Measurements from ENCODE around the gene MBD1. TPM values are rescaled to one million over a fixed set of nuclear protein-coding genes. Genes with fewer than 3 reads are reported as not detected.
"Not testable (repeated sequence)": the region's sequence is repeated elsewhere in the genome, so short reads cannot be mapped to it uniquely, and the experiment has no call there.

Gene MBD1
- total RNA-seq, 1 donor from 2014 or later: 91.7 TPM

- H3K27ac Mint-ChIP-seq; DNase-seq; H3K4me1 Mint-ChIP-seq; intact Hi-C loops (cut with micrococcal nuclease); H3K36me3 Mint-ChIP-seq (ENCODE audit: low read depth); H3K9me3 Mint-ChIP-seq; H3K4me3 Mint-ChIP-seq: not testable (repeated sequence)
- H3K27me3 Mint-ChIP-seq: peaks cover 30% of the 10 kb centered on the region
These were observed 61.1 kb downstream of the MBD1 start for GRCh38 chr18:50220249-50220648.

Other genes with a start within 250 kb of the MBD1 start
- 0.07 and 0.14 TPM in 2 replicates for gene MYO5B, start 86.4 kb downstream of the MBD1 start, total RNA-seq
- gene CFAP53, start 15.0 kb downstream of the MBD1 start, total RNA-seq: 0.38 and 0.63 TPM in 2 replicates
- gene CXXC1, start 6.2 kb upstream of the MBD1 start, total RNA-seq: 102 and 105 TPM in 2 replicates
- gene SKA1, start 93.5 kb upstream of the MBD1 start, total RNA-seq: 20.0 and 22.1 TPM in 2 replicates